Measurements from ENCODE around the gene CPN1. TPM values are rescaled to one million over a fixed set of nuclear protein-coding genes. Genes with fewer than 3 reads are reported as not detected.
"Not testable (repeated sequence)": the region's sequence is repeated elsewhere in the genome, so short reads cannot be mapped to it uniquely, and the experiment has no call there.

Gene CPN1
- total RNA-seq, 1 donor from 2014 or later: not detected

DNA sequence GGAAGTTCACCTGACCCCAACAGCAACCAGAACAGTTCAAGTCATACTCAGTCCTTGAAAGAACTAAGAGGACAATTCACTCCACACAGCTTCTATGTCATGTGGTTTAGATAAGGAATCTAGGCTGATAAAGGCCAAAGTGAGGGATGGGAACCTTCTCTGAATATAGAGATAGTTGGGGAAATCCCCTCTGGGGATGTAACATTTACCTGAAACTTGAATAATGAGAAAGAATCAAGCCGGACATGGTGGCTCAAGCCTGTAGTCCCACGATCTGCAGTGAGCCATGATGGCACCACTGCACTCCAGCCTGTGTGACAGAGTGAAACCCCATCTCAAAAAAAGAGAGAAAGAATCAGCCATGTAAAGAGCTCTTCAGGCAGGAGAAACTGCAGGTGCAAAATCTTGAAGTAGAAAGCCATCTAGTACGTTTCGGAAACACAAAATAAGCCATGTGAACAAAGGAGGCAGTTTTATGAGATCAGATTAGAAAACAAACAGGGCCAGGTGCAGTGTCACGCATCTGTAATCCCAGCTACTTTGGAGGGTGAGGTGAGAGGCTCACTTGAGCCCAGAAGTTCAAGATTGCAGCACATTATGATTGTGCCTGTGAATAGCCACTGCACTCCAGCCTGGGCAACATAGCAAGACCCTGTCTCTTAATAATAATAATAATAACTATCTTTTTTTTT, 67.5 kb downstream of the CPN1 start:
- intact Hi-C loops (cut with DNase I): no loop called here
- H3K27me3 ChIP-seq (ENCODE audit: low read depth): no peaks in the 10 kb centered on the region
- no peaks in the 10 kb centered on the region for H3K36me3 ChIP-seq
- H3K27ac ChIP-seq: no peak overlapping the region
- DNase-seq (no peak), ATAC-seq (no peak)
- H3K4me3 ChIP-seq: no peak overlapping the region
- peaks cover under 1% of the 10 kb centered on the region for H3K4me1 ChIP-seq
- TF ChIP-seq, protein P1, sequence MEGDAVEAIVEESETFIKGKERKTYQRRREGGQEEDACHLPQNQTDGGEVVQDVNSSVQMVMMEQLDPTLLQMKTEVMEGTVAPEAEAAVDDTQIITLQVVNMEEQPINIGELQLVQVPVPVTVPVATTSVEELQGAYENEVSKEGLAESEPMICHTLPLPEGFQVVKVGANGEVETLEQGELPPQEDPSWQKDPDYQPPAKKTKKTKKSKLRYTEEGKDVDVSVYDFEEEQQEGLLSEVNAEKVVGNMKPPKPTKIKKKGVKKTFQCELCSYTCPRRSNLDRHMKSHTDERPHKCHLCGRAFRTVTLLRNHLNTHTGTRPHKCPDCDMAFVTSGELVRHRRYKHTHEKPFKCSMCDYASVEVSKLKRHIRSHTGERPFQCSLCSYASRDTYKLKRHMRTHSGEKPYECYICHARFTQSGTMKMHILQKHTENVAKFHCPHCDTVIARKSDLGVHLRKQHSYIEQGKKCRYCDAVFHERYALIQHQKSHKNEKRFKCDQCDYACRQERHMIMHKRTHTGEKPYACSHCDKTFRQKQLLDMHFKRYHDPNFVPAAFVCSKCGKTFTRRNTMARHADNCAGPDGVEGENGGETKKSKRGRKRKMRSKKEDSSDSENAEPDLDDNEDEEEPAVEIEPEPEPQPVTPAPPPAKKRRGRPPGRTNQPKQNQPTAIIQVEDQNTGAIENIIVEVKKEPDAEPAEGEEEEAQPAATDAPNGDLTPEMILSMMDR (IDR thresholded peaks at IDR 0.05): no peak
- H3K9me3 ChIP-seq: no peaks in the 10 kb centered on the region

DNA sequence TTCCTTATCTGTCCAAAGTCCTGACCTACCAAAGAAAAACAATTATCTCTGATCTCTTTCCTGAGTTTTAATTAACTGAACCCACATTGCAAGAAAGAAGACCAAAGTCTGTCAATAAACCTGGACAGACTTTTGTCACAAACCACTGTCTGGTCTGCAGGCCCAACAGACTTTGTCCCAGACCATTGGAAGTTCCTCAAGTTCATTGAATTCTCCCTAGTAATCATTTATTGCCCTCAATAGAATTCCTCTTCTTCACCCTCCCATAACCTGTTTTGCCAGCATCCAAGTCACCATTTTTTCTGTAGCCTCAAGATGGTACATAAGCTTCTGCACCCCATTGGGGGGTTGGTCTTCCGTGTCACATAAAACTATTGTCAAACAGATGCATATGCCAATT, 68.0 kb downstream of the CPN1 start:
- no peaks in the 10 kb centered on the region for H3K36me3 ChIP-seq
- H3K27me3 ChIP-seq (ENCODE audit: low read depth): no peaks in the 10 kb centered on the region
- H3K9me3 ChIP-seq: no peaks in the 10 kb centered on the region
- H3K4me1 ChIP-seq: peaks cover 7% of the 10 kb centered on the region
- intact Hi-C loops (cut with DNase I): no loop called here
- no peak overlapping the region for H3K4me3 ChIP-seq
- DNase-seq: no peak
- H3K27ac ChIP-seq: no peak overlapping the region
- ATAC-seq: no peak
- TF ChIP-seq, protein P1 (IDR thresholded peaks at IDR 0.05): no peak

DNA sequence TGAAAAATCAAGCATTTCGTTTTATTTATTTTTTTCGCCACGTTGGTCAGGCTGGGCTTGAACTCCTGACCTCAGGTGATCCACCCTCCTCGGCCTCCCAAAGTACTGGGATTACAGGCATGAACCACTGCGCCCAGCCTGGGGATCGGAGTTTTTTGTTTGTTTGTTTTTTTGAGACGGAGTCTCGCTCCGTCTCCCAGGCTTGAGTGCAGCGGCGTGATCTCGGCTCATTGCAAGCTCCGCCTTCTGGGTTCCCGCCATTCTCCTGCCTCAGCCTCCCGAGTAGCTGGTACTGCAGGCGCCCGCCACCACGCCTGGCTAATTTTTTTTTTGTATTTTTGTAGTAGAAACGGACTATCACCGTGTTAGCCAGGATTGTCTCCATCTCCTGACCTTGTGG, 69.8 kb downstream of the CPN1 start:
- H3K9me3 ChIP-seq; DNase-seq; H3K27ac ChIP-seq; H3K27me3 ChIP-seq (ENCODE audit: low read depth); intact Hi-C loops (cut with DNase I); ATAC-seq; H3K4me3 ChIP-seq; H3K36me3 ChIP-seq: not testable (repeated sequence)
- peaks cover 23% of the 10 kb centered on the region for H3K4me1 ChIP-seq

DNA sequence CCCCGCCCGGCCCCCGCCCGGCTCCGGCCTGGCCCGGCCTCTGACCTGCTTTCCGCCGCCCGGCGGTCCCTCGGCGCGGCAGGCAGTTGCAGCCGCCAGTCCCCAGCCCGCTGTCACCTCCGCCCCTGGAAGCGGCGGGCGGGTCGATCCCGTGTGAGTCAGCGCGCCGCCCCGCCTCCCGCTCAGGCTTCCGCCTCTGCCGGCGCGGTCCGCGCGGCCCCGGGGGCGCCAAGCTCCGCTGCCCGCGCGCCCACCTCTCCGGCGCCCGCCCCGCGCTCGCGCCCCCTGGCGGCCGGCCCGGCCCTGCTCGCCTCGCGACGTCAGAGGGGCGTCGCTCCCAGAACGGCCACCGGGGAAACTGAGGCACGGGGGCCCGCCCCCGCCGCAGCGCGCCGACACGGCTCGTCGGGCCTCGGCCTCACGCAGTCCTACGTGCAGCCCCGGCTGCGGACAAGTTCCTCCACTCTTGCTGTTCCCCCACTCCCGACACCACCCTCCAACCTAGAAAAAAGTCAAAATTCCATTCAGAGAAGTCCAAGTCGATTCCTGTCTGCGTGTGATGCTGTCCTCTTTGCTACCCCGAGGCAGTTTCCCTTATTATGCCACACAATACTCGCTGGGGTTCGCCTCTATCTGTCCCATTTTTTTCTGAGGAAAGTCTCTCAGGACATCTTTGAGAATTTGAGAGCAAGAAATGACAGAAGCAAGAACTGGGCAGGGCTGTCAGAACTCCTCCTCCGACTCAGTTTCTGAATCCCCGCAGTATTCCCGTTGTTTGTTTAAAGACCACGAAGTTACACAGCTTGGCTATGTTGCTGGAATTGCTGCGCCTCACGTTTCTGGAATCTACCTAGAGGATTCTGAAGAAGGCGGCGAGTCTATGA, 71.6 kb downstream of the CPN1 start, which contains the start of gene DNMBP:
Gene DNMBP (minus strand): TSS at position 155 of the 884 bp plus-strand sequence. CDS start 37,823 bp downstream, outside the sequence.
- TF ChIP-seq, protein P1 (IDR thresholded peaks at IDR 0.05): peak; percentile 53
- H3K27me3 ChIP-seq (ENCODE audit: low read depth): no peaks in the 10 kb centered on the region
- H3K4me1 ChIP-seq: peaks cover 41% of the 10 kb centered on the region
- intact Hi-C loops (cut with DNase I): no loop called here
- ATAC-seq (peak; percentile 97 to 98), DNase-seq (peak; percentile 90)
- peak within 1 kb of the TSS; percentile 82 for H3K27ac ChIP-seq
- no peaks in the 10 kb centered on the region for H3K9me3 ChIP-seq
- H3K36me3 ChIP-seq: no peaks in the 10 kb centered on the region
- peak within 1 kb of the TSS; percentile 82 for H3K4me3 ChIP-seq

DNA sequence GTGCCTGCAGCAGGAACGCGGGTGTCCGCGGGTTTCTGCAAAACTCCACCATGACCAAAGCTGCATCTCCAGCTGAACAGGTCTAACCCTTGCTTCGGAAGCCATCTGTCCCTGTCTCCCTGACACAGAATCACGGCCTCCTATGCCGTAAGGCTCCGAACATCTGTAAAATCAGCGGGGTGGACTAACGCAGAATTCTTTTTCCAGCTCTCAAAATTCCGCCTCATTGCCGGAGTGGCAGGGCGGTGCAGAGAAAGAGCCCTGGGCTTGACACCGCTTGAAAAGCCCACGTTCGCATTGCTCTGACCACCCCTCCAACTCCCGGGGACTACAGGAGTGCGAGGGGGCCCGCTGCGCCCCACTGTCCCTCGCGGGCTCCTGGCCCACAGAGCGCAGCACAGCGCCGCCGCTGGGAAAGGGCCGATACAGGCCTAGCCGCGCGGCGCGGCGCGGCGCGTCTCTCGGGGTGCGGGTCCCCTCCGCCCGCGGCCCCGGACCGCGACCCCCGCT, 72.3 kb downstream of the CPN1 start:
- intact Hi-C loops (cut with DNase I): no loop called here
- H3K27me3 ChIP-seq (ENCODE audit: low read depth): no peaks in the 10 kb centered on the region

More for the DNA sequence above, 72.3 kb downstream of the CPN1 start:
- ATAC-seq (peak; percentile 84 to 86), DNase-seq (peak; percentile 75)
- Histone ChIP-seq H3K27ac (peak overlapping the region; percentile 82), H3K9me3 (no peaks in the 10 kb centered on the region), H3K4me3 (peak overlapping the region; percentile 82), H3K4me1 (peaks cover 43% of the 10 kb centered on the region), H3K36me3 (no peaks in the 10 kb centered on the region)
- TF ChIP-seq, protein P1 (IDR thresholded peaks at IDR 0.05): peak; percentile 26

Measured in lower lobe of right lung (tissue), 2 donors.